HFFc6 (cell line): ENCODE data around the gene EMC8. TPM values are rescaled to one million over a fixed set of nuclear protein-coding genes. Genes with fewer than 3 reads are reported as not detected.

ENCODE experiments used
- DNase-seq: peaks from one replicate; pipeline ENCODE4 v3.0.0-alpha.2; 2018
- H3K27ac Mint-ChIP-seq: 2 replicates; pipeline ENCODE4 v1.8.0; 2020; ENCODE audit warnings: mild to moderate bottlenecking, mixed read lengths
- H3K27me3 Mint-ChIP-seq: 2 replicates; pipeline ENCODE4 v1.8.0; 2021; ENCODE audit warnings: mild to moderate bottlenecking, moderate library complexity, mixed read lengths; ENCODE audit not compliant: insufficient read depth
- H3K36me3 Mint-ChIP-seq: 2 replicates; pipeline ENCODE4 v1.8.0; 2021; ENCODE audit warnings: low read depth, mixed read lengths
- H3K4me1 Mint-ChIP-seq: 2 replicates; pipeline ENCODE4 v1.8.0; 2020; ENCODE audit warnings: low read depth, mixed read lengths
- H3K4me3 Mint-ChIP-seq: 2 replicates; pipeline ENCODE4 v1.8.0; 2020; ENCODE audit warnings: mild to moderate bottlenecking, moderate library complexity, mixed read lengths
- H3K9me3 Mint-ChIP-seq: 2 replicates; pipeline ENCODE4 v1.8.0; 2020; ENCODE audit warnings: mild to moderate bottlenecking, mixed read lengths
- total RNA-seq, 6 experiments: library from RNA; stranded (reverse); fragmentation: NEBNext Ultra II Directional; extraction: Animal tissue kit (Norgen Biotek cat#: 25700); gene quantifications; 2 replicates in 1 of 6; 3 replicates in 5 of 6; pipeline ENCODE4 v1.2.3, GENCODE V29; 2021
- TF ChIP-seq, protein P1 (sequence below): fragments of 200-600 bp; sonication (generic); IDR thresholded peaks from 2 replicates; pipeline ENCODE4 v1.5.0; 2021; ENCODE audit warnings: antibody characterized with exemption, mild to moderate bottlenecking

The EMC8 gene
- total RNA-seq, 6 experiments from 2014 or later = 31.7 to 38.4 (median 36.6) TPM

DNA sequence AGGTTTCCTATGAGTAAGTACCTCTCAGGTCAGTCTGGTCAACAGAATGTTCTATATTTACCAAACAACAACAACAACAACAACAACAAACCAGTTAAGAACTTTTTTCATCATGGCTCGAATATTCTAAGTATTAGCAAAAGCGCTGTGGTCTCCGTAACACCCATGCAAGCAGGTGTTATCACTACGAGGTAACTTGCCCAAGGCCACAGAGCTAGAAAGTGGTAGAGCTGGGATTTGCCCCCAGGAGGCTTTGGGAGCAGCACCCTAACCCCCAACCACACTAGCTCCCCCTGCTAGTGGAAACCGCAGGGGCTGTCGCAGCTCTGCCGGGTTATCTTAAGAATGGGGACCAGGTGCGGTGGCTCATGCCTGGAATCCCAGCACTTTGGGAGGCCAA, 24.5 kb downstream of the EMC8 start:
- TF ChIP-seq, protein P1, sequence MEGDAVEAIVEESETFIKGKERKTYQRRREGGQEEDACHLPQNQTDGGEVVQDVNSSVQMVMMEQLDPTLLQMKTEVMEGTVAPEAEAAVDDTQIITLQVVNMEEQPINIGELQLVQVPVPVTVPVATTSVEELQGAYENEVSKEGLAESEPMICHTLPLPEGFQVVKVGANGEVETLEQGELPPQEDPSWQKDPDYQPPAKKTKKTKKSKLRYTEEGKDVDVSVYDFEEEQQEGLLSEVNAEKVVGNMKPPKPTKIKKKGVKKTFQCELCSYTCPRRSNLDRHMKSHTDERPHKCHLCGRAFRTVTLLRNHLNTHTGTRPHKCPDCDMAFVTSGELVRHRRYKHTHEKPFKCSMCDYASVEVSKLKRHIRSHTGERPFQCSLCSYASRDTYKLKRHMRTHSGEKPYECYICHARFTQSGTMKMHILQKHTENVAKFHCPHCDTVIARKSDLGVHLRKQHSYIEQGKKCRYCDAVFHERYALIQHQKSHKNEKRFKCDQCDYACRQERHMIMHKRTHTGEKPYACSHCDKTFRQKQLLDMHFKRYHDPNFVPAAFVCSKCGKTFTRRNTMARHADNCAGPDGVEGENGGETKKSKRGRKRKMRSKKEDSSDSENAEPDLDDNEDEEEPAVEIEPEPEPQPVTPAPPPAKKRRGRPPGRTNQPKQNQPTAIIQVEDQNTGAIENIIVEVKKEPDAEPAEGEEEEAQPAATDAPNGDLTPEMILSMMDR = no peak
- no peak for DNase-seq
- no peaks in the 10 kb centered on the region for H3K9me3 Mint-ChIP-seq
- H3K27me3 Mint-ChIP-seq = peaks cover 1% of the 10 kb centered on the region; the same call in 1 of the 2 replicates
- no peak overlapping the region for H3K4me3 Mint-ChIP-seq
- no peak overlapping the region for H3K27ac Mint-ChIP-seq
- peaks cover 20% of the 10 kb centered on the region for H3K4me1 Mint-ChIP-seq
- peaks cover 25% of the 10 kb centered on the region; the same call in 1 of the 2 replicates for H3K36me3 Mint-ChIP-seq

DNA sequence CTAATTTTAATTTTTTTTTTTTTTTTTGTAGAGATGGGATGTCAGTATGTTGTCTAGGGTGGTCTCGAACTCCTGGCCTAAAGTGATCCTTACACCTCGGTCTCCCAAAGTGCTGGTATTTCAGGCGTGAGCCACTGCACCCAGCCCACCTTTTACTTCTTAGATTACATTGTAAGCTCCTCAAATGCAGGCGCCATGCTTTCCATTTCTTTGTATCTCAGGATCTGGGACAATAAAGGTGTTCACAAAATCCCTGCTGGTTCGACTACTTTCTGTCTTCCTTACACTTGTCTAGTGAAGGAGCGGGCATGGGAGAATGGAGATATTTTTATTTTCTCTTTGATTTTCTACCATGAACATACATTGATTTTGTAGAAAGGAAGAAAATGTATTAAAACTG, 25.2 kb downstream of the EMC8 start:
- no peak overlapping the region for H3K27ac Mint-ChIP-seq
- TF ChIP-seq, protein P1 = no peak
- H3K36me3 Mint-ChIP-seq = peaks cover 19% of the 10 kb centered on the region; the same call in 1 of the 2 replicates
- DNase-seq = no peak
- peaks cover 1% of the 10 kb centered on the region; the same call in 1 of the 2 replicates for H3K27me3 Mint-ChIP-seq
- no peaks in the 10 kb centered on the region for H3K9me3 Mint-ChIP-seq
- no peak overlapping the region for H3K4me3 Mint-ChIP-seq
- H3K4me1 Mint-ChIP-seq = peaks cover 19% of the 10 kb centered on the region

DNA sequence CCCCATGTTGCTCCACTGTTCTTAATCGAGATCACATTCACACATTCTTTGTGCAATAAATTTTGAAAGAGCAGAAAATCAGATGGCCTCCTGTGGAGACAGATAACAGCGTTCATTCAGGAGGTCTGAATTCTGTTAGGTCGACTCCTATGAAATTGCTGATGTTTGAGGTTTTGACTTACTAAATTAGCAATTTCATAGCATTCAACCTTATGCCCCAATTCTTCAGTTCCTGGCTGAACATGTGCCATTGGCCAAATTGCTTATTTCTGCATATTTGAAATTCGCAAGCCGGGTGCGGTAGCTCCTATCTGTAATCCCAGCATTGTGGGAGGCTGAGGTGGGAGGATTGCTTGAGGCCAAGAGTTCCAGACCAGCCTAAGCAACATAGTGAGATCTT, 26.3 kb downstream of the EMC8 start:
- Mint-ChIP-seq H3K4me3 (no peak overlapping the region), H3K4me1 (peaks cover 14% of the 10 kb centered on the region), H3K36me3 (peaks cover 8% of the 10 kb centered on the region; the same call in 1 of the 2 replicates), H3K27ac (no peak overlapping the region), H3K9me3 (no peaks in the 10 kb centered on the region), H3K27me3 (peaks cover 1% of the 10 kb centered on the region; the same call in 1 of the 2 replicates)
- no peak for DNase-seq
- TF ChIP-seq, protein P1 = no peak

DNA sequence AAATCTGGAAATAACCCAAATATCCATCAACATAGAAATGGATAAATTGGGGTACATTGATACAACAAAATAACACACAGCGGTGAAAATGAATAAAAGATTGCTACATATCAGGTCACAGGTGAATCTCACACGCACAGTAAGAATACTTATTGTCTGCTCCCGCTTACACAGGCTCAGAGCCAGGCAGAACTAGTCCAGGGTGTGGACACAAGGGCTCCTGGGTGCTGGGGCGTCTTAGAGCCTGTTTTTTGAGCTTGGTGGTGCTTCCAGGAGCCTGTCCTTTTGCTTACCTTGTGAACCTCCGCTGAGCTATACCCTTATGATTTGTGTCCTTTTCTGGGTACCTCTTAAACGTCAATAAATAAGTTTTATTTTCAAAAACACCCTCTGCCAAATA, 28.6 kb downstream of the EMC8 start:
- Mint-ChIP-seq H3K27me3 (peaks cover 1% of the 10 kb centered on the region), H3K4me1 (peaks cover 24% of the 10 kb centered on the region), H3K27ac (no peak overlapping the region), H3K36me3 (no peaks in the 10 kb centered on the region), H3K4me3 (no peak overlapping the region), H3K9me3 (no peaks in the 10 kb centered on the region)
- DNase-seq = no peak
- TF ChIP-seq, protein P1 = no peak

DNA sequence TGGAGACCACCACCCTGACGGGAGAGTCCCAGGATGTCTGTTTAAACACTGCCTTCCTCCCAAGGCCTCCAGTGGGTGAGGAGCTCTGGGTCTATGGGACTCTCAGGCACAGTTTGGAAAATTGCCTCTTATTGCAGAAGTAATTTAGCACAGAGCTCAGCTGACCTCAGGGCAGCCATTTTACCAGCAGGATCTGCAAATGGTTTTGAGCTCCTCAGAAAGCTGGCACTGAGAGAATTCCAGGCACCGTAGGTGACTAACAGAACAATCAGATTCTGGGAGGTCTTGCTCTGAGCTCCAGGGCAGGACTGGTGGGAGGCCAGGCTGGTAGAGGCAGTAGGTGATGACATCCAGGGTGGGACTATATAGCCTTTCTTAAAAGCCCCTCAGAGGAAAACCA, 31.1 kb downstream of the EMC8 start:
- Mint-ChIP-seq H3K9me3 (no peaks in the 10 kb centered on the region), H3K27ac (peak overlapping the region; percentile 99), H3K4me1 (peaks cover 32% of the 10 kb centered on the region), H3K4me3 (no peak overlapping the region; the same call in 1 of the 2 replicates), H3K27me3 (no peaks in the 10 kb centered on the region; the same call in none of the 2 replicates), H3K36me3 (no peaks in the 10 kb centered on the region)
- TF ChIP-seq, protein P1 = no peak
- DNase-seq = no peak
